Spleen (tissue), 7 donors: ENCODE results near the gene LSMEM2.

ENCODE experiments used
- CTCF ChIP-seq, 11 experiments: fragments of 200-600 bp in 7 of 11; fragments of 450-650 bp in 4 of 11; sonication (generic) in 4 of 11; IDR thresholded peaks in 8 of 11; conservative IDR thresholded peaks in 3 of 11; 1 replicate in 7 of 11; 2 replicates in 4 of 11; pipeline versions ENCODE4 v1.4.0 to v1.8.0; 2016 to 2021; ENCODE audit warnings: antibody characterized with exemption in 11 of 11, inconsistent platforms in 4 of 11, mild to moderate bottlenecking in 1 of 11
- POLR2A ChIP-seq, 3 donors: fragments of 450-650 bp; IDR thresholded peaks; one replicate each; pipeline ENCODE4 v1.5.1; 2017; ENCODE audit warnings: antibody characterized with exemption in 3 of 3, mild to moderate bottlenecking in 1 of 3
- POLR2AphosphoS5 ChIP-seq, 3 donors: sonication (generic); formaldehyde crosslinking; IDR thresholded peaks; one replicate each; pipeline ENCODE4 v1.5.1; 2017; ENCODE audit warnings: antibody characterized with exemption in 3 of 3
- donor health status: DM: no; HTN: no; CAD: no; lungs with moderate emphysema.
- donor health status: DM: no; HTN: no; CAD: no.
- donor health status: DM: no; HTN: no; CAD: no.

GRCh38 chr3:50336452-50337174 is 57.7 kb downstream of the LSMEM2 start:
- TF ChIP-seq CTCF (IDR thresholded peaks at IDR 0.05 in 8 of 11, conservative IDR thresholded peaks at IDR 0.05 in 3 of 11) (no peak), POLR2A (IDR thresholded peaks at IDR 0.05) (no peak), POLR2AphosphoS5 (IDR thresholded peaks at IDR 0.05) (no peak)
